Measurements from ENCODE around the gene AGBL4. TPM values are rescaled to one million over a fixed set of nuclear protein-coding genes. Genes with fewer than 3 reads are reported as not detected.

Gene AGBL4
- total and polyA plus RNA-seq, 2 of the 13 experiments (the other 11 are each of a cell fraction or from before 2014, with no cell fraction given): not detected

DNA sequence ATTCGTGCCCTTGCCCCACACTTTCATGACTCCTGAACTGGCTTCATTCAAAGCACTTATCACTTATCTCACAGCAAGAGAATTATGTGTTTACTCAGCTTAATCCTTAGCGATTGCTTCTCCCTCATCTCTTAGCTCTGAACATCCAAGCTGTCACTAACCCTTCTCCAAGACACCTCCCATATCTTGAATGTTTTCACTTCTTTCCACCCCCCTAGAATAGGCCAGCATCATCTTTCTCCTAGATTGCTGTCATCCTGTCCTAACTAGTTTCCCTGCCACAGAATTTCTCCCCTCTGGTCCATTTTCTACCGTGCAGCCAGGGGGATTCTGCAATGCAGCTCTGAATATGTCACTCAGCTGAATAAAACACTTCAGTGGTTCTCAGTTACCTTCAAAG lies 1483.2 kb downstream of the AGBL4 start:
- Histone ChIP-seq H3K4me1 (ENCODE audit: insufficient read depth, low read length) (no peaks in the 10 kb centered on the region), H3K27ac (ENCODE audit: extremely low read length, insufficient read depth, low read length) (no peak overlapping the region), H3K9me3 (ENCODE audit: low read length) (no peaks in the 10 kb centered on the region), H3K27me3 (ENCODE audit: control insufficient read depth in 1 of 2, insufficient read depth in 2 of 2, low read length in 2 of 2) (0 out of 5 replicates have a peak, but pooled peaks cover 0 to 2% of the 10 kb centered on the region in 2 experiments), H3K4me3 (replicated peaks in 1 of 3; ENCODE audit: insufficient read depth in 1 of 3, low read depth in 2 of 3, low read length in 3 of 3) (no peak overlapping the region), H4K20me1 (ENCODE audit: insufficient read depth, low read length) (no peaks in the 10 kb centered on the region), H3K4me2 (ENCODE audit: low read depth, low read length) (no peak overlapping the region), H2AFZ (ENCODE audit: low read length) (no peak overlapping the region), H3K9ac (ENCODE audit: insufficient read depth, low read depth, low read length) (no peak overlapping the region), H3K36me3 (replicated peaks in 1 of 2; ENCODE audit: control insufficient read depth in 1 of 2, insufficient read depth in 2 of 2, low read length in 2 of 2) (no peaks in the 10 kb centered on the region), H3K79me2 (ENCODE audit: insufficient read depth, low read length) (no peaks in the 10 kb centered on the region)
- BruUV-seq (replicated peaks): no TSS peak
- WGBS (ENCODE audit: low lambda C conversion rate): 0% methylated on average over 3 of the region's 3 CpGs
- FAIRE-seq (no peak), DNase-seq (ENCODE audit: low spot score) (no peak), ATAC-seq (no peak)
- intact Hi-C loops (cut with micrococcal nuclease; ENCODE audit: unreplicated experiment) (no loop called here), in situ Hi-C loops (cut with HindIII; ENCODE audit: extremely low pct_ligation_motif_present, low pct_unique_long_range_greater_than_20kb) (no loop called here)
- ChIA-PET CTCF (ENCODE audit: low intra/inter-chr PET ratio, low total read pairs) (no interaction called here), POLR2A (no interaction called here)
- no peak for TF ChIP-seq ZNF776 (CRISPR knock-in tag; IDR thresholded peaks at IDR 0.05)

DNA sequence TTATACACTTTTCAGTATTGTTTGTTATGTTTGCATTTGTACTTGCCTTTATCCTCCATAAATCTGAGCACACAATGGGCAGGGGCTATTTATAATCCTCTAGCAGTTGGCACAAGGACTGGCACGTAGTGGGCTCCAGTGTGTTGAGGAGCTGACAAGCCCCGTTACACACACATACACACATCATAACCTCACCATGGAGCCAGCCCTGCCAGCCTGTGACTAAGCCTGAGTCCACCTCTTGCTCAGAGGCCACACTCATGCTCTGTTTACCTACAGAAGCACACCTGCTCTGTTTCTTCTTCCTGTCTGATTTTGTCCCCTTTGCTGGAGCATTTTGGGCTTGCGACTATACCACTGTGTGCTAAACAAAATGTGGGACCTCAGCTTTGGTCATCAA lies 1487.3 kb downstream of the AGBL4 start:
- TF ChIP-seq, protein P1, sequence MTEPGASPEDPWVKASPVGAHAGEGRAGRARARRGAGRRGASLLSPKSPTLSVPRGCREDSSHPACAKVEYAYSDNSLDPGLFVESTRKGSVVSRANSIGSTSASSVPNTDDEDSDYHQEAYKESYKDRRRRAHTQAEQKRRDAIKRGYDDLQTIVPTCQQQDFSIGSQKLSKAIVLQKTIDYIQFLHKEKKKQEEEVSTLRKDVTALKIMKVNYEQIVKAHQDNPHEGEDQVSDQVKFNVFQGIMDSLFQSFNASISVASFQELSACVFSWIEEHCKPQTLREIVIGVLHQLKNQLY (CRISPR knock-in tag; IDR thresholded peaks at IDR 0.05): no peak
- Histone ChIP-seq H4K20me1 (ENCODE audit: insufficient read depth, low read length) (no peaks in the 10 kb centered on the region), H3K36me3 (replicated peaks in 1 of 2; ENCODE audit: control insufficient read depth in 1 of 2, insufficient read depth in 2 of 2, low read length in 2 of 2) (no peaks in the 10 kb centered on the region), H3K9ac (ENCODE audit: insufficient read depth, low read depth, low read length) (no peak overlapping the region), H3K27me3 (ENCODE audit: control insufficient read depth in 1 of 2, insufficient read depth in 2 of 2, low read length in 2 of 2) (0 out of 5 replicates have a peak, but pooled peaks cover 0 to 2% of the 10 kb centered on the region in 2 experiments), H3K79me2 (ENCODE audit: insufficient read depth, low read length) (no peaks in the 10 kb centered on the region), H3K4me3 (replicated peaks in 1 of 3; ENCODE audit: insufficient read depth in 1 of 3, low read depth in 2 of 3, low read length in 3 of 3) (no peak overlapping the region), H3K4me1 (ENCODE audit: insufficient read depth, low read length) (no peaks in the 10 kb centered on the region), H3K4me2 (ENCODE audit: low read depth, low read length) (no peak overlapping the region), H2AFZ (ENCODE audit: low read length) (no peak overlapping the region), H3K9me3 (ENCODE audit: low read length) (no peaks in the 10 kb centered on the region), H3K27ac (ENCODE audit: extremely low read length, insufficient read depth, low read length) (no peak overlapping the region)
- 0% methylated on average over 3 of the region's 3 CpGs for WGBS (ENCODE audit: low lambda C conversion rate)
- FAIRE-seq (no peak), DNase-seq (ENCODE audit: low spot score) (no peak), ATAC-seq (no peak)
- ChIA-PET POLR2A (no interaction called here), CTCF (ENCODE audit: low intra/inter-chr PET ratio, low total read pairs) (no interaction called here)
- in situ Hi-C loops (cut with HindIII; ENCODE audit: extremely low pct_ligation_motif_present, low pct_unique_long_range_greater_than_20kb): no loop called here
- BruUV-seq (replicated peaks): no TSS peak
- intact Hi-C loops (cut with micrococcal nuclease; ENCODE audit: unreplicated experiment): no loop called here
